Activated naive CD4-positive, alpha-beta T cell treated with anti-CD3 and anti-CD28 coated beads for 36 hours (primary cell): ENCODE results near the gene RINT1. TPM values are rescaled to one million over a fixed set of nuclear protein-coding genes. Genes with fewer than 3 reads are reported as not detected.
"Not testable (repeated sequence)": the region's sequence is repeated elsewhere in the genome, so short reads cannot be mapped to it uniquely, and the experiment has no call there.

Experiments
- CTCF ChIA-PET: fragments of 350-600 bp; sonication (Branson Sonifier 250); formaldehyde crosslinking; loops from one replicate; lab custom pipeline; 2021; ENCODE audit warnings: antibody characterized with exemption; lab: Charles Lee
- DNase-seq: peaks from one replicate; pipeline ENCODE4 v3.0.0-alpha.2; 2020
- H3K27ac Mint-ChIP-seq: one replicate; pipeline ENCODE4 v1.8.0; 2021; ENCODE audit warnings: mild to moderate bottlenecking, mixed read lengths
- H3K27me3 Mint-ChIP-seq: one replicate; pipeline ENCODE4 v1.8.0; 2021; ENCODE audit warnings: low read depth, mixed read lengths
- H3K36me3 Mint-ChIP-seq: one replicate; pipeline ENCODE4 v1.8.0; 2021; ENCODE audit warnings: low read depth, mixed read lengths
- H3K4me1 Mint-ChIP-seq: one replicate; pipeline ENCODE4 v1.8.0; 2021; ENCODE audit warnings: low read depth, mixed read lengths
- H3K4me3 Mint-ChIP-seq: one replicate; pipeline ENCODE4 v1.8.0; 2021; ENCODE audit warnings: mild to moderate bottlenecking, moderate library complexity, mixed read lengths
- H3K9me3 Mint-ChIP-seq: one replicate; pipeline ENCODE4 v1.8.0; 2021; ENCODE audit warnings: mixed read lengths
- intact Hi-C: fragments of 100-400 bp; cut with micrococcal nuclease; formaldehyde crosslinking; loops from one replicate; pipeline ENCODE4 v1.15.1; 2023
- total RNA-seq, 2 experiments: library from RNA; stranded (reverse); gene quantifications; one replicate each; pipeline ENCODE4 v1.2.3, GENCODE V29; 2021

RINT1 gene
- 10 to 100 TPM; 22.1 to 25.2 TPM for total RNA-seq

DNA sequence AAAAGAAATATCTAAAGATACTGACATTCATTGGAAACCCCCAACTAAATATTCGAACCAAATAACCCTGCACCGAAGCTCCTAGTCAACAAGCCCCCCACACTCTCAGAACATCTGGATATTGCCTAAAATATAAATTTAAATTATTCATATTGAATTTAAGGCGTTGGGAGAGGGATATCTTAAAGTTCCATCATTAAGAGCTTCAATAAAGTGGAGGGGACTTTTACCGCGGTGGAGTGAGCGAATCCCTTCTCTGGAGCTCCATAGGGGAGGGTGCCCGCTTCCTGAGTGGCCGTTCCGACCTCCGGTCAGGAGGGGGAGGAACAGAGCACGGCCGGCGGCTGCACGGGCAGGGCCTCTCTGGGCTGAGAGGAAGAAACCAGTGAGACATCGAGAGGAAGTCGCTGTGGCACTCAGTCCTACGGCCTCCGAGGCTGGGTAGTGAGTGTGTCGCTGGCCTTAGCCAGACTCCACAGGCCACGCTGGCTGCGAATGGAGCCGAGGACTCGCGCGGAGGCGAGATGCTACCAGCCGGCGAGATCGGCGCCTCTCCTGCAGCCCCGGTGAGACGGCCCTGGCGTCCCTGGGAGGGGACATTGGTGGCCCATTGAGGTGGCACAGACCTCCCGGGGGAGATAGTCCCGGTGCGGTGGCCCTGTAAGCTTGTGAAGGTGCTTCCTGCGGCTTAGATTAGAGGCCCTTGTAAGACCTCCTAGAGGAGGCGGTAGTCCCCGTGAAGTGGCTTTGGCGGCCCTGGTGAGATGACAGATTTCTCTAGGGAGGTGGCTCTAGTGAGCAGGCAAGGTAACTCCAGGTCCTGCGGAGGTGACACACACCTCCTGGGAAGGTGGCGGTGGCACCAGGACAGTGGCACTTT is at the start of gene RINT1:
RINT1 (plus strand) TSS at position 410 of the 880 bp plus-strand sequence; CDS start at position 525, 115 bp downstream.
- Mint-ChIP-seq H3K36me3 (peaks cover 3% of the 10 kb centered on the region), H3K27me3 (no peaks in the 10 kb centered on the region), H3K27ac (peak within 1 kb of the TSS; percentile 85), H3K9me3 (no peaks in the 10 kb centered on the region), H3K4me3 (peak within 1 kb of the TSS; percentile 83), H3K4me1 (peaks cover 23% of the 10 kb centered on the region)
- peak; percentile 95 for DNase-seq
- intact Hi-C loops: loop anchor here (1.0 to 5.0 kb wide), 13 partner anchors 10 to 1325 kb away; partner anchors contain the start of genes NAMPT, PUS7 and SRPK2
- CTCF ChIA-PET: interaction anchor here (0.7 to 1.9 kb wide), 14 partner anchors 11 to 551 kb away, joined by 3 to 19 read pairs (median 3); partner anchors contain the start of gene EFCAB10

DNA sequence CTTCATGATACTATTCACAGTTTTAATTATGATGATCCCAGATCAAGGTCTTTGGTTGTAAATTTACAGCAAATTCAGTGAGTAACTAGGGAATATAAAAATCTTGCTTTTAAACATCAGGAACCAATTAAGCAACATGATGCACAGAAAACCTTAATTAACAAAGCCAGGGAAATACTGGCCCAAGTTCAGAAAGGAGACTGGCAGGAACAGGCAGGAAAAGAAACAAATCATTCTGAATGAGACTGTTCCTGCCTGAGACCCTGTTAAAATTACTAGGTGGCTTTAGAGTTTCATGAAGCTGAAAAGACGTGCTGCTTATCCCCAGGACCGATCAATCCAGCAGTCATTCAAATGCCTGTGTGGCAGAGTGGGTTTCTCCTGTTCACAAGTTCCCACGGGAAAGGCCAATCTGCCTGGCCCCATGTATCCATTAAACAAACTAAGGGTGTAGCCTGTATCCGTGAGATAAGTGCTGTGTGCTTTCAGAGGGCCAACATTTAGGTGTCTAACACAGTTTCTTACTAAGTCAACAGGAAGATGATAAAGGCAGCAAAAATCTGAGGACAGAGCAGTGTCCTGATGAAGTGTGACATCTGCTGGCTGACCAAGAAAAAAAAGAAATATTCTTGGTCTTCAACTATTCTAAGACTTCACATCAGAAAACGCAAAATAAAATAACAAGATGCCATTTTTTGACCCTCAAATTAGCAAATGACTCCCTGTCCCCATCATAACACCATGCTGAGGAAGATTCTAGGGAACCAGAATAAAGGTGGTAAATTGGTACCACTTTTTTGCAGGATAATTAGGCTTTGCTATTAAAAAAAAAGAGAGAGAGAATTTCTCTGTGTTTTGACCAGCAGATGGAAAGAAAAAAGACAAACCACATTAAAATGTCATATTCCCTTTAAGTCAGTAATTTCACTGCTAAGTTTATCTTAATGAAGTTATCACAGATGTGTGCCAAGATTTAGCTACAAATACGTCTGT is 44.1 kb upstream of the RINT1 start:
- intact Hi-C loops: loop anchor here (1.0 kb wide), 2 partner anchors 507 to 565 kb away; no protein-coding TSS in a partner anchor
- no peak for DNase-seq

DNA sequence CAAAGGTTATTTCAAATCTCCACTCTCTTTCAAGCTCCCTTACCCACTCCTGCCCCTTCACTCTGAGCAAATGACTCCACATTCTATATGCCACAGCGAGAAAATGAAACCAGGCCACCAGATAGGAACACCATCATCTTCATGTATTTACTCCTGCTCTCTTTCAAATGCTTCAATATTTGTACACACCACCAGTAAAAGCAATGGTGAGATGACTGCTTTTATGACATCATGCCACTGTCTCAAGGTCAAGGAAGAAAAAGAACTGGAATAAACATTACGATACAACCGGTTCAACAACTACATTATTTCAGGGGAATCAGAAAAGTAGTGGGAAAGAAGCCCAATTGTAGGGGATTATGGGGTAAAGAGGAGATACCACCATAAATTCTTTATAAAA is 42.6 kb upstream of the RINT1 start:
- no peaks in the 10 kb centered on the region for H3K27me3 Mint-ChIP-seq
- H3K9me3 Mint-ChIP-seq: no peaks in the 10 kb centered on the region
- H3K4me1 Mint-ChIP-seq: no peaks in the 10 kb centered on the region
- H3K36me3 Mint-ChIP-seq: peaks cover 34% of the 10 kb centered on the region
- no peak overlapping the region for H3K27ac Mint-ChIP-seq
- DNase-seq: no peak
- H3K4me3 Mint-ChIP-seq: no peak overlapping the region
- intact Hi-C loops: no loop called here
- CTCF ChIA-PET: interaction anchor here (0.7 kb wide), 1 partner anchor 75 kb away, joined by 3 read pairs; no protein-coding TSS in a partner anchor

More for the DNA sequence above, 44.1 kb upstream of the RINT1 start:
- CTCF ChIA-PET: interaction anchor here (0.6 to 0.7 kb wide), 2 partner anchors 33 to 504 kb away, joined by 3 to 4 read pairs; no protein-coding TSS in a partner anchor
- no peak overlapping the region for H3K4me3 Mint-ChIP-seq
- no peaks in the 10 kb centered on the region for H3K9me3 Mint-ChIP-seq
- peaks cover 34% of the 10 kb centered on the region for H3K36me3 Mint-ChIP-seq
- no peaks in the 10 kb centered on the region for H3K4me1 Mint-ChIP-seq
- no peak overlapping the region for H3K27ac Mint-ChIP-seq
- no peaks in the 10 kb centered on the region for H3K27me3 Mint-ChIP-seq

DNA sequence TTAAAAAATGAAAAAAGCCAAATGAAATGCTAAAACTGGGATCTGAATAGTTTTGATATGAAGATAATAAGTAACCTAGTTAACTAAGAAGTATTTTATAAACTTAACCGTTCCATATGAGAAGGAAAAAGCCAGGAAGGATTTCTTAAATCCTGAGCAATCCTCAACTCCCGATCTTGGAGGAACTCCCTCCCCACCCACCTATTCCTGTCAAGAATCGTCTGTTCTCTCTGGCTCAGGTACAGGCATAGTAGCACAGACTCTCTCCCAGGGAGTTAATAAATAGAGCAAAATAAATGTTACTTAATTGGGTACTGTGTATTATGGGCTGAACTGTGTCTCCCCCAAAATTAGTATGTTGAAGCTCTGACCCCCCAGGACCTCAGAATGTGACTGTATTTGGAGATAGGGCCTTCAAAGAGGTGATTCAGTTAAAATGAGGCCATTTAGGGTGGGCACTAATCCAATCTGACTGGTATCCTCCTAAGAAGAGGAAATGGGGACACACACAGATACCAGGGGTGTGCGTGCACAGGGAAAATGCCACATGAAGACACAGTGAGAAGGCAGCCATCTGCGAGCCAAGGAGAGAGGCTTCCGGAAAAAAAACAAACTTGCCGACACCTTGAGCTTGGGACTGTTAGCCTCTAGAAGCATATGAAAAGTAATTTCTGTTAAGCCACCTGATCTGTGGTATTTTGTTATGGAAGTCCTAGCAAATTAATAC is 38.6 kb upstream of the RINT1 start:
- CTCF ChIA-PET: interaction anchor here (0.6 kb wide), 1 partner anchor 73 kb away, joined by 5 read pairs; no protein-coding TSS in a partner anchor
- no peak overlapping the region for H3K4me3 Mint-ChIP-seq

GRCh38 chr7:105493923-105494315 is 38.1 kb upstream of the RINT1 start:
- Mint-ChIP-seq H3K9me3 (no peaks in the 10 kb centered on the region), H3K27me3 (no peaks in the 10 kb centered on the region), H3K36me3 (peaks cover 18% of the 10 kb centered on the region), H3K27ac (no peak overlapping the region), H3K4me1 (no peaks in the 10 kb centered on the region), H3K4me3 (no peak overlapping the region)
- CTCF ChIA-PET: interaction anchor here (0.6 kb wide), 1 partner anchor 73 kb away, joined by 5 read pairs; no protein-coding TSS in a partner anchor
- intact Hi-C loops: no loop called here
- DNase-seq: no peak

More for the DNA sequence above, 38.6 kb upstream of the RINT1 start:
- H3K36me3 Mint-ChIP-seq: peaks cover 18% of the 10 kb centered on the region
- intact Hi-C loops: no loop called here
- H3K27me3 Mint-ChIP-seq: no peaks in the 10 kb centered on the region
- no peak overlapping the region for H3K27ac Mint-ChIP-seq
- DNase-seq: no peak
- no peaks in the 10 kb centered on the region for H3K4me1 Mint-ChIP-seq
- H3K9me3 Mint-ChIP-seq: no peaks in the 10 kb centered on the region

DNA sequence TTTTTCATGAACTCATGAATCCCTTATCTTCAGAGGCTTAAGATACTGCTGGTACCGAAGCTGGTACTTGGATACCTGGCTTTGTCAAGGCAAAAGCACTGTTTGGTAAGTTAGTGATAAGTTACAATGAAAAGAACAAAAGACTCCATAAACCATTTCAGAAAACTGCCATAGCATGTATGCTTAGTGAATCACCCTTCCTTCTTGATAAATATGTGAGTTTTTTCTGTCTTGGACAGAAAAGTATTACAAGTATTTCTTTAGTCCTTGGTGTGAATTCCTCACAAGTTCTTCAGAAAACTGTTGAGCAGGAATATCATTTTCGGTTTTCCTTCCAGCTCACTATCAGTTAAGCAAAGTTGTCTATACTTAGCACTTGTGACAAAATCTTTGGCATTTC is 35.5 kb upstream of the RINT1 start:
- peaks cover 23% of the 10 kb centered on the region for H3K36me3 Mint-ChIP-seq
- H3K4me1 Mint-ChIP-seq: no peaks in the 10 kb centered on the region
- intact Hi-C loops: no loop called here
- H3K4me3 Mint-ChIP-seq: no peak overlapping the region
- H3K27ac Mint-ChIP-seq: no peak overlapping the region
- CTCF ChIA-PET: interaction anchor here (0.6 kb wide), 1 partner anchor 9 kb away, joined by 3 read pairs; no protein-coding TSS in a partner anchor
- no peak for DNase-seq
- H3K9me3 Mint-ChIP-seq: no peaks in the 10 kb centered on the region
- H3K27me3 Mint-ChIP-seq: no peaks in the 10 kb centered on the region

DNA sequence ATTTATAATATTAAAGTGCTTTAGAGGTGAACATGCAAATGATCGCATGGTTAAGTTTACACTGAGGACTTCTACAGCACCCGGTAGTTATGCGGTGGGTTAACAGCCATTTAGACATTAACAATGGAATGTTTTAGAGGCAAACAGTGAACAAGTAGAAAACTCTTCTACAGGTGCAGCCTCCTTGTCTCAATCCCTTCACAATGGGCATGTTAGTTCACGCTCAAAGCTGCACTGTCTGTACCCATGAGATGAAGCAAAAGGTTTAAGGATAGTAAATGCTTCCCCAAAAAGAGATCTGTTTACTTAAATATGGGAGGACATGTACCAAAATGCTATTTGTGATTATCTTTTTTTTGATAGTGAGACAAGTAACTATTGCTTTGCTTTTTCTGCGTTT is 35.0 kb upstream of the RINT1 start:
- CTCF ChIA-PET: interaction anchor here (0.6 kb wide), 1 partner anchor 9 kb away, joined by 3 read pairs; no protein-coding TSS in a partner anchor
- H3K4me1 Mint-ChIP-seq: no peaks in the 10 kb centered on the region
- DNase-seq: no peak
- no peaks in the 10 kb centered on the region for H3K27me3 Mint-ChIP-seq
- intact Hi-C loops: no loop called here
- no peaks in the 10 kb centered on the region for H3K9me3 Mint-ChIP-seq
- no peak overlapping the region for H3K4me3 Mint-ChIP-seq
- H3K36me3 Mint-ChIP-seq: peaks cover 24% of the 10 kb centered on the region
- H3K27ac Mint-ChIP-seq: no peak overlapping the region

DNA sequence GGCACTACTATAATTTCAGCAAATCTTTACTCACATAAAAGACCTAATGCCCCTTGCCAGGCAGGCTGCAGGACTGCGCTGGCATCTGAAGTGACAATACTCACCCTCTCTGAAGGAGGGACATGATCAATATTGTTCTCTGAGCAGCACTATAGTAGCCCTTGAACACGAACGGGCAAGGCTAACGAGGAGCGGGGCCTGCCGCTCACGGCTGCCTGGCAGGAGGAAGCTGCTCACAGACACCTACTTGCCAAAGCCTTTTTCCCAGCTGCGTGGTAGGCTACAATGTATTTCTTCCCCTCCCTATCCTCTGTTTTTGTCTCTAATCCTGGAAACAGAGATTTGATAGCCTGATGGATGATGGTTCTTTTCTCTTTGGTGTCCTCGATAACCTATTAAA is 29.8 kb upstream of the RINT1 start:
- no peaks in the 10 kb centered on the region for H3K9me3 Mint-ChIP-seq
- no peak overlapping the region for H3K4me3 Mint-ChIP-seq
- H3K36me3 Mint-ChIP-seq: peaks cover 40% of the 10 kb centered on the region
- CTCF ChIA-PET: no interaction called here
- DNase-seq: no peak
- intact Hi-C loops: no loop called here
- no peak overlapping the region for H3K27ac Mint-ChIP-seq
- H3K27me3 Mint-ChIP-seq: no peaks in the 10 kb centered on the region
- H3K4me1 Mint-ChIP-seq: no peaks in the 10 kb centered on the region

DNA sequence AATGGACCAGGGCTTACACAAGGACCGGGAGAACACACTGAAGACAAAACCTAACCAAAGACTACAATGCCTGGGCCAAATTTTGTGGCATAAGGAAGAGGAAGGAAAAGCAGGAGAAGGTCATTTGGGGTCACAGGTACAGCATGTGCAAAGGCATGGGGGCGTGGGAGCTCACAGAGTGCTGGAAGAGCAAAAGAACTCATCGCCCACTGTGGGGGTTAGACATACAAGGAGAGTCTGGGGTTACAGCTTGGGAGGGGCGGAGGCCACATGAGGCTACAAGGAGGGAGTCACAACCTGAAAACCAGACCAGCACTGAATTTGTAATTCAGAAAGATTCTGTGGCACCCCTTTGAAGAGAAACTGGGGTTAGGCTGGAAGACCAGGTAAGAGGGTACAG is 19.6 kb upstream of the RINT1 start:
- H3K27ac Mint-ChIP-seq: peak overlapping the region; percentile 64
- CTCF ChIA-PET: no interaction called here
- peaks cover 31% of the 10 kb centered on the region for H3K4me1 Mint-ChIP-seq
- H3K36me3 Mint-ChIP-seq: peaks cover 25% of the 10 kb centered on the region
- no peaks in the 10 kb centered on the region for H3K9me3 Mint-ChIP-seq
- intact Hi-C loops: no loop called here
- no peaks in the 10 kb centered on the region for H3K27me3 Mint-ChIP-seq
- H3K4me3 Mint-ChIP-seq: no peak overlapping the region
- DNase-seq: no peak

DNA sequence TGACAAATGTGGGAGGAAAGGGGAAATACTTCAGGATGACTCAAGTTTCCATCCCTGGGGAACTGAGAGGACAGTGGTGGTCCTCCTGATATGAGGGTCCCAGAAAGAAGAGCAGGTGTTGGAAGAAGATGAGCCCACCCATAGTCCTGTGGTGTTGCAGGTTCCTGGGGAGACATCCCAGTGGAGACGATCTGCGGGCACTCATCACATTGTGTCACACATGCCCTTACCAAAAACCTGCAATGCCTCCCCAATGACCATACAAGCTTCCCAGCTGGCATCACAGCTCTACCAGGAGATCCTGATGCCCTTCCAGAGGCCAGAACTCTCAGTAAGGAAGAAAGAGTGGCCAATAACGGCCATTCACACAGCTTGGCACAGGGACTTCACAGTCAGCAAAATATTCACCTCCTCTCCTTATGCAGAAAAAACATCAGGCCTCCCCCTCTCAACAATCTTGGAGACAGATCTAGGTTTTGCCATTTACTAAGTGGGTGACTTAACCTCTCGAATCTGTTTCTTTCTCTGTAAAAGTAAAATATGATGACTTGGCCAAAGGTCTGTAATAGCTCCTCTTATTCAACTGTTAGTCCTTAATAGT is 19.0 kb upstream of the RINT1 start:
- Mint-ChIP-seq H3K4me1 (peaks cover 34% of the 10 kb centered on the region), H3K36me3 (peaks cover 26% of the 10 kb centered on the region), H3K27me3 (no peaks in the 10 kb centered on the region), H3K4me3 (no peak overlapping the region), H3K9me3 (no peaks in the 10 kb centered on the region), H3K27ac (peak overlapping the region; percentile 64)
- intact Hi-C loops: no loop called here
- CTCF ChIA-PET: interaction anchor here (2.2 kb wide), 1 partner anchor 18 kb away, joined by 19 read pairs; the partner anchor contains the start of gene RINT1
- DNase-seq: no peak

DNA sequence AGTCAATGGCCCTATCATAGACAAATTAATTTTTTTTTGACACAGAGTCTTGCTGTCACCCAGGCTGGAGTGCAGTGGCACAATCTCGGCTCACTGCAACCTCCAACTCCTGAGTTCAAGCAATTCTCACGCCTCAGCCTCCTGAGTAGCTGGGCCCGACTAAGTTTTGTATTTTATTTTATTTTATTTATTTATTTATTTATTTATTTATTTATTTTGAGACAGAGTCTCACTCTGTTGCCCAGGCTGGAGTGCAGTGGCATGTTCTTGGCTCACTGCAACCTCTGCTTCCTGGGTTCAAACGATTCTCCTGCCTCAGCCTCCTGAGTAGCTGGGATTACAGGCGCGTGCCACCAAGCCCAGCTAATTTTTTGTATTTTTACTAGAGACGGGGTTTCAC is 16.4 kb upstream of the RINT1 start:
- intact Hi-C loops: loop anchor here (2.0 kb wide), 1 partner anchor 17 kb away; the partner anchor contains the start of gene RINT1
- not testable (repeated sequence) for H3K27me3 Mint-ChIP-seq, DNase-seq, H3K4me3 Mint-ChIP-seq, H3K27ac Mint-ChIP-seq, H3K9me3 Mint-ChIP-seq
- peaks cover 28% of the 10 kb centered on the region for H3K36me3 Mint-ChIP-seq
- CTCF ChIA-PET: interaction anchor here (0.6 kb wide), 1 partner anchor 75 kb away, joined by 3 read pairs; no protein-coding TSS in a partner anchor
- peaks cover 43% of the 10 kb centered on the region for H3K4me1 Mint-ChIP-seq
